Stimulated activated CD8-positive, alpha-beta memory T cell treated with anti-CD3 and anti-CD28 coated beads, Interleukin-15, amount 100 ng/mL, for 48 hours (primary cell): Measurements from ENCODE around the gene CELF5.
"Not testable (repeated sequence)": the region's sequence is repeated elsewhere in the genome, so short reads cannot be mapped to it uniquely, and the experiment has no call there.

Source experiments
- DNase-seq, 2 donors: peaks; one replicate each; pipeline ENCODE4 v3.0.0-alpha.2; 2020; ENCODE audit warnings: low read depth in 2 of 2

The CELF5 gene

DNA sequence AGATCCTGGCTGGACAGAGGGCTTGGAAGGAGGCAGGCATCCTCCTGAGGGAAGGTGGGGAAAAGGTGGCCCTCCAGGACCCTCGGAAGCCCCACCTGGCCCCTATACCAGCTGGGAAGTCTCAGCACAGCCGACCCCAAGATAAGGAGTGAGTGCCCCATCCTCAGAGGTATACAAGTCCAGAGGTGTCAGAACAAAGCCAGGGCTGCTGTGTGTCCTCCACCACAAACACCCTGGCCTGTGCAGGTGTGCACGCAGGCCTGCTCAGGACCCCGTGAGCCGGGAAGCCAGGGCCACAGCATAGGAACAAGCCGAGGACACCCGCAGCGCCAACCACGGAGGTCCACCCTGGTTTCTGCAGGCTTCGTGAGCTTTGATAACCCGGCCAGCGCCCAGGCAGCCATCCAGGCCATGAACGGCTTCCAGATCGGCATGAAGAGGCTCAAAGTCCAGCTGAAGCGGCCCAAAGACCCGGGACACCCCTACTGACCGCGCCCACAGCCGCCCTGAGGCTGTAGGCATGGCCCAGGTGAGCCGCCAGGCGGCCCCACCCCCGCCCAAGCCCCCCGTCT lies 68.6 kb downstream of the CELF5 start:
- no peak for DNase-seq

DNA sequence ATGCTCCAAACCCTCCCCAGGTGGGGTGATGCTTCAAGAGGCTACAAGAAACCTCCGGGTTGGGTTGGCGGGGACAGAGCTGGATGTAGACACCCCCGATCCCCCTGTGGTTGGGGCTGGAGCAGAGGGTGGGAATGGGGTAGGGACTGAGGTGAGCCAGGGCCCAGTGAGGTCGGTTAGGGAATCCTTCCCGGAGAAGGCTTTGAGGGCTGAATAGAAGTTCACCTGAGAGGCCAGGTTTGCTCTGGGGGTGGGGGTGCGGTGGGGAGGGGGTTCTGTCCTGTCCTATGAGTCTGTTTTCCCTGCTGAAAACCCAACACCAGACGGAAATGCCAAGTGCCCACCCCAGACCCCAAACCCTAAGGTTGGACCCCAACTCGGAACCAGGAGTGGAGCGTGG lies 69.1 kb downstream of the CELF5 start:
- no peak for DNase-seq

DNA sequence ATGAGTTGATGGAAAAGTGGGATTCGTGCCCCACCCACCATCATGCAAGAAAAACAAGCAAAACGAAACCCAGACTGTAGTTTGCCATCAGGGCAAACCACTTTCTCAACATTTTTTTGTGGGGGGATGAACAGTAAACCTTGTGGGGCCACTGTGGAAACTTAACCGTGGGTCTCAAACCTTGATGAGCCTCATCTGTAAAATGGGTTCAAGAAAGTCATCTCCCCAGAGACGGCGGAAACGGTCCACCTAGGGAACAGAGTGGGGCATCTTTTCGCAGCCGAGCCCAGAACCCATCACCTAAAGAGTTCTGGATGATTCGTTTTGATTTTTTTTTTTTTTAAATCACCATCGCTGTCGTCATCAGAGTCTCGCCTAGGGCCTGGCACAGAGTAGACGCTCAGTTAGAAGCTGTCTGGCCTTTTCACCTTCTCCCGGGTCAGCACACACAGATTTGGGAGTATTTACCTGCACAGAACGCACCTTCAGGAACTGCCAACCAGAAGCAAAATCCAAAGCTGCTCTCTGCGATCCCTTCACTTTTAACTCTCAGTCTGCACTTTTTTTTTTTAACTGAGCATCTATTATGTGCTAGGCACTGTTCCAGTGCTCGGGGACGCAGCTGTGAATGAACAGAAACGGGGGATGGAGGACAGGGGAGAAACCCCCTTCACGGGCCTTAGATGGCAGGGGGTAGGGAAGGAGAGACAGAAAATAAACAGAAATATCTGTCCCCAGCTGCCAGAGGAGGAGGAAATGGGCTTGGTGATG lies 69.8 kb downstream of the CELF5 start:
- DNase-seq: no peak

DNA sequence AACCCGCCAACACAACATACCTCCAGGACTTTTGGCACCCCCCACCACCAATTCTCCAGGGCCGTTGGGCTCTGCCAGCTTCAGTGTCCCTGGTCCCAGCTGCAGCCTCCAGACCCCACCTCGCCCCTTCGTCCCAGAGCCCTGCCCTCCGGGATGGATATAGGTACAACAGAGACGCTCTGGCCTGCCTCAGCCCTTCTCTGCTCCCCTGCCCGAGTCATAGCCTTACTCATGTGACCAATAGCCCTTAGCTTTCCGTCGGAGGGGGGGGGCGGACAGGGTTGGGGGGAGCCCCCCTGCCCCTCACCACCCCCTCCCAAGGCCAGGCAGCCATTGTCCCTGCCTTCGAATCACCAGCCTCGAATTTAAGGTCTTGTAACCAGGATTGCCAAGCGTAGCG lies 71.1 kb downstream of the CELF5 start:
- DNase-seq: no peak

DNA sequence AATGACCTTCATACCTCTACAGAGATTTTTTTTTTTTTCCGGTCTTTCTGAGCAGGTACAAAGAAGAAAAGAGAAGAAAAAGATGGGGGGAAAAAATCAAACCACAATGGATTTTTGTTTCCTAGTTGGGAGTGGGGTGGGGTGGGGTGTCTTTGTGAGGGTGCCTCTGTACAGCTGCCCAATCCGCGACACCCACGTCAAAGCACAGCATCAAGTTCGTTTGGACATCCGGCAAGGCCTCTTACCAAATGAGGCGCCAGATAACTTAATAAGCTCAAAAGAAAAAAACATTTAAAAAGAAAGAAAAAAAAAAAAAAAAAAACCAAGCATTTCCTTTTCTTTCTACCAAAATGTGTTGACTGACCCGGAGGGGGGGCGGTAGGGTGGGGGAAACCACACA lies 71.6 kb downstream of the CELF5 start:
- DNase-seq: no peak

DNA sequence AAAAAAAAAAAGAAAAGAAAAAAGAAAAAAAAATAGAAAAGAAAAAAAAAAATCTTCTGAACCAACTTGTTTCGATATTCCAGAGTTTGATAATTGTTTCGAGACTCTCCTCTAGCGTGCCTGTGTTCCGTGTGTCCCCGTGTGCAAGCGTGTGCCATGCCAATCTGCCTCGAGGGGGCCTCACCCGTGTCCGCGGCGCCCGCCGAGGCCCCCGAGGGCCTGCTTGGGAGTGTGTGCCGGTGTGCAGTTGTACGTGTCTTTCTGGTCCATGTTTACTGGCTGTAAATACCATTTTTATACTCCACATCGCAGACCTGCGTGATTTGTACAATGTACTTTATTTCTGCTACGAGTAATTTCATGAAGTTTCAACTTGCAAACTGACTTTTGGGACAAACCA lies 72.0 kb downstream of the CELF5 start:
- no peak for DNase-seq

DNA sequence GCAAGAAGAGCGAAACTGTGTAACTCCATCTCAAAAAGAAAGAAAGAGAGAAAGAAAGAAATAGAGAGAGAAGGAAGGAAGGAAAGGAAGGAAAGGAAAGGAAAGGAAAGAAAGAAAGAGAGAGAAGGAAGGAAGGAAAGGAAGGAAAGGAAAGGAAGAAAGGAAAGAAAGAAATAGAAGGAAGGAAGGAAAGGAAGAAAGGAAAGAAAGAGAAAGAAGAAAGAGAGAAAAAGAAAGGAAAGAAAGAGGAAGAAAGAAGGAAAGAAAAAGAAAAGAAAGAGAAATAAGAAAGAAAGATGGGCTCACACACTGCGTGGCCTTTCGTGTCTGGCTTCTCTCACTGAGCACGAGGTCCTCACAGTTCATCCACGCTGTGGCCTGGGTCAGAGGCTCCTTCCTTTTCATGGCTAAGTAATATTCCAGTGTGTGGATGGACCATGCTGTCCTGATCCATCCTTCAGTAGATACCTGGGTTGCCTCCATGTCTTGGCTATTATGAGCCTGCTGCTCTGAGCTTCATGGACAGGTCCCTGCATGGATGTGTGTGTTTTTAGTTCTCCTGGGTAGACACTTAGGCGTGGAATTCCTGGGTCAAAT lies 74.5 kb downstream of the CELF5 start:
- no peak for DNase-seq

DNA sequence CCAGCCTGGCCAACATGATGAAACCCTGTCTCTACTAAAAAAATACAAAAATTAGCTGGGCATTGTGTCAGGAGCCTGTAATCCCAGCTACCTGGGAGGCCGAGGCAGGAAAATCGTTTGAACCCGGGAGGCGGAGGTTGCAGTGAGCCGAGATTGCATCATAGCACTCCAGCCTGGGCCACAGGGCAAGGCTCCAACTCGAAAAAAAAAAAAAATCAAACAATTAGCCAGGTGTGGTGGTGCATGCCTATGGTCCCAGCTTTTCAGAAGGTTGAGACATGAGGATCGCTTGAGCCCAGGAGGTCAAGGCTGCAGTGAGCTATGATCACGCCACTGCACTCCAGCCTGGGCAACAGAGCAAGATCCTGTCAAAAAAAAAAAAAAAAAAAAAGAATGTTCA lies 76.1 kb downstream of the CELF5 start:
- not testable (repeated sequence) for DNase-seq

DNA sequence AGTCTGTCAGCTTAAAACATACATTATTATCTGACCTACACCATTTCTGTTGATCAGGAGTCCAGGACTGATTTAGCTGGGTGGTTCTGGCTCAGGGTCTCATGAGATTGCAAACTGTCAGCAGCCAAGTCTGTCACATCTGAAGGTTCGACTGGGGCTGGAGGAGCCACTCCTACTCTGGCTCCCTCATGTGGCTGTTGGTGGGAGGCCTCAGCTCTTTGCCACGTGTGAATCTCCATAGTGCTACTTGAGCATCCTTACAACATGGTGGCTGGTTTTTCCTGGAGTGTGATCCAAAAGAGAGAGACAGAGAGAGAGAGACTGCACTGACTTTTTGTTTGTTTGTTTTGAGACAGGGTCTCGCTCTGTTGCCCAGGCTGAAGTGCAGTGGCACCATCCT lies 78.3 kb downstream of the CELF5 start:
- no peak for DNase-seq

DNA sequence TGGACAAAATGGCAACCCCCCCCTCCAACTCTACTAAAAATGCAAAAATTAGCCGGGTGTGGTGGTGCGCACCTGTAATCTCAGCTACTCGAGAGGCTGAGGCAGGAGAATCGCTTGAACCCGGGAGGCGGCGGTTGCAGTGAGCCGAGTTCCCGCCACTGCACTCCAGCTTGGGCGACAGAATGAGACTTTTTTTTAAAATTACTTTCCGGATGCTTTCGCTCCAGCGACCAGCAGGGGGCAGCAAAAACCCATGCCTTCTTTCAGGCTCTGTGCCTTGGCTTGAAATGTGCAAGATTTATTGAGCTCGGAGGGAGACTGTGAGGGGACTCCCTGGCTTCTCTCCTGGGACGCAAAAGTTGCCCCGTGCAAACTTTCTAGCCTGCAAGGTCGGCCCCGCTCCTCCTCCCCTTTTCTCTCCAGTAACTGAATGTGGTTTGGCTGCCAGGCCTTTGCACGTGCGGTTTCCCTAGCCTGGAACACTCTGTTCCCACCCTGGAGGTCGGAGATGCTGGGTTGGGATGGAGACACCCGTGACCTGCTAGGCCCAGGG lies 80.5 kb downstream of the CELF5 start:
- DNase-seq: peak; percentile 46 to 47

DNA sequence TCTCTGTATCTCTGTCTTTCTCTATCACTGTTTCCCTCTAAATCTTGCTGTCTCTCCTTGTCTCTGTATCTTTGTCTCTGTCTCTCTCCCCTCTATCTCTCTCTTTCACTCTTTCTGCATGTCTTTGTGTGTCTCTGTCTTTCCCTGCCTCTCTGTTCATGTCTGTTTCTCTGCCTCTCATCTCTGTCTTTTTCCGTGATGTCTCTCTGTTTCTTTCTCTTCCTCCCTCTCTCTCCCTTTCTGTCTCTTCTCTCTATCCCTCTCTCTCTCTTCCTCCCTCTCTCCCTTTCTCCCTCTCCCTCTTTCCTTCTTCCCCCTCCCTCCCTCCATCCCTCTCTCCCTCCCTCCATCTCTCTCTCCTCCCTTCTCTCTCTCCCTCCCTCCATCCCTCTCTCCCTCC lies 85.3 kb downstream of the CELF5 start:
- DNase-seq: no peak

DNA sequence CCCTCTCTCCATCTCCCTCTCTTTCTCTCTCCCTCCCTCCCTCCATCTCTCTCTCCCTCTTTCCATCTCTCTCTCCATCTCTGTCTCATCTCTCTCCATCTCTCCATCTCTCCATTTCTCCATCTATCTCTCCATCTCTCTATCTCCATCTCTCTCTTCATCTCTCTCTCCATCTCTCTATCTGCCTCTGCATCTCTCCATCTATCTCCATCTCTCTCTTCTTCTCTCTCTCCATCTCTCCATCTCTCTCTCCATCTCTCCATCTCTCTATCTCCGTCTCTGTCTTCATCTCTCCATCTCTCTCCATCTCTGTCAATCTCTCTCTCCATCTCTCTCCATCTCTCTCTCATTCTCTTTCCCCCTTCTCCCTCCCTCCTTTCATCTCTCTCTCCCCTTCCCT lies 85.8 kb downstream of the CELF5 start:
- no peak for DNase-seq

DNA sequence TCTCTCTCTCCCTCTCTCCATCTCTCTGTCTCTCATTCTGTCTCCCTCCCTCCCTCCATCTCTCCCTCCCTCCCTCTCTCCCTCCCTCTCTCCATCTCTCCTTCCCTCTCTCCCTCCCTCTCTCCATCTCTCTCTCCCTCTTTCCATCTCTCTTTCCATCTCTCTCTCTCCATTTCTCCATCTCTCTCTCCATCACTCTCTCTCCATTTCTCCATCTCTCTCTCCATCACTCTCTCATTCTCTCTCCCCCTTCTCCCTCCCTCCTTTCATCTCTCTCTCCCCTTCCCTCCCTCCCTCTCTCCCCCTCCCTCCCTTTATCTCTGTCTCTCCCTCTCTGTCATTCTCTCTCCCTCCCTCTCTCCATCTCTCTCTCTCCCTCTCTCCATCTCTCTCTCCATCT lies 86.2 kb downstream of the CELF5 start:
- no peak for DNase-seq

DNA sequence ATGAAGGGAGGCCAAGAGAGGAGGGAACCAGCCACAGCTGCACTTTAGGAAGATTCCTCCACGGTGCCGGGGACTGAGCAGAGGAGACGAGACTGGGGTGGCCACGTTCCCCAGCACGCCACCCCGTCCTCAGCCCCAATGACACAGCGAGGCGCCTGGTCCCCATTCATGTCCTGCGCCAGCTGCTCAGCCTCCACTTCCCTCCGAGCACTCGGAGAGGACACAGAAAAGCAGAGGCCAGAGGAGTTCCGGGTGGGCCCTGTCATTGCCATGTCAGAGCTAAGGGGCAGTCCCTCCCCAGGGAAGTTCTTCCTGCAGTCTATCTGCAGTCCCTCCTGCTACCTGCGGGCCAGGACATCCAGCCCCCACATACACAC lies 88.7 kb downstream of the CELF5 start:
- no peak for DNase-seq

DNA sequence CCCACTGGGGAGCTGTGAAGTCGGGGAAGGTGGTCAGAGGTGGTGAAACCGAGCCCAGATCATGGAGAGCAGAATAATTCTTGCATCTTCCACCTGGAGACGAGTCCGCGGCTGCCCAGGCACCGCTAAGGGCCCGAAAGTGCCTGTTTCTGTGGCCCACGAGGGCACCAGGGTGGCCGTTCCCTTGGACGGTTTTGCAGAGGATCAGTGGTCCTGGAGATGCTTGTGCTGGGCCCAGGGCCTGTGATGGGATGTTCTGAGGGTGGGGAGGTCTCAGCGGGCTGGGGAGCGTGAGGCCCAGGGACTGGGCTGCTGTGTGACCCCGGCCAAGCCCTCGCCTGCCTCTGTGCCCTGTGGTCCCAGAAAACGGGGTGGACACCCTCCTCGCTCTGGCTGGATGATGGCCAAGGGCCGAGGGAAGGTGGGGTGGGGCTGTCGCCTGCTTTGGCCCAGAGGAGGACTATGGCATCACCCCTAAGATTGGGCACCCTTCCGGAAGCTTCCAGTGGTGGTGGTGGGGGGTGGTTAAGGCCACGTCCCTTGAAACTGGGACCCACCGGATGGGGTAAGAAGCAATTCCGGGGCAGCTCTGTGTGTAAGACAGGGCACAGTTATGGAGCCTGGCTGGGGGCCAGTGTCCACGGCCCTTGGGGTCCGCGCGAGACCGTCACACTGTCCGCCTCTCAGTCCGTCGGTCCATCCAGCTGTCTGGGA lies 90.7 kb downstream of the CELF5 start:
- no peak for DNase-seq

DNA sequence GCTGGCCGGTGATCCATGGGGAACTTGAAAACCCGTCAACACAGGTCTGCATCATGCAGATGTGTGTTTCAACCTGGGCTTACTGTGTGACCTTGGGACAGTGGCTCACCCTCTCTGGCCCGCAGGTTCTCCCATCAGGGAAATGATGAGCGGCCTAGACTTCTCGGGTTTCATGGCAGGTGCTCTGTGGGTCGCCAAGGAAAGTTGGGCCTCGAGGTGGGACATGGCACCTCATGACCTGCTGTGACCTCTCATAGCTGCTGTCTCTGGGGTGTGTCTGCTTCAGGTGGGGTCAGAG lies 91.2 kb downstream of the CELF5 start:
- DNase-seq: no peak

DNA sequence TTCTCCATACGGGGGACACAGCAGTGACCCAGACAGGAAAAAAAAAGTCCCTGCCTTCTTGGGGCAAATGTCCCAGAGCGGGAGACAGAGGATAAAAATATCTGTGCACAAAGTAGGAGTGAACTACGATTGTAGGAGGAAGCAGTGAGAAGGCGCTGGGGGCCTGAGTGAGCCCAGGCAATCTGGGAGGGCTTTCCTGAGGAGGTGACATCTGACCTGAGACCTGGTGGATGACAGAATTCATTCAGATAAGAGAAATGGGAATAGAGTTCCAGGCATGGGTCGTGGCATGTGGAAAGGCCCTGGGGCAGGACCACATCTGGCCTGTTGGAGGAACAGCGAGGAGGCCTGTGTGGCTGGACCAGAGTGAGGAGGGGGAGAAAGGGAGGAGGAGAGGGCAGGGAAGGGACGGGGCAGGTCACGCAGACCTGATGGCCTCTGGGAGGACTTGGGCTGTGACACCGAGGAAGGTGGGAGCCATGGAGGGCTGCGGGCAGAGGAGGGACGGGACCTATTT lies 91.7 kb downstream of the CELF5 start:
- DNase-seq: no peak

DNA sequence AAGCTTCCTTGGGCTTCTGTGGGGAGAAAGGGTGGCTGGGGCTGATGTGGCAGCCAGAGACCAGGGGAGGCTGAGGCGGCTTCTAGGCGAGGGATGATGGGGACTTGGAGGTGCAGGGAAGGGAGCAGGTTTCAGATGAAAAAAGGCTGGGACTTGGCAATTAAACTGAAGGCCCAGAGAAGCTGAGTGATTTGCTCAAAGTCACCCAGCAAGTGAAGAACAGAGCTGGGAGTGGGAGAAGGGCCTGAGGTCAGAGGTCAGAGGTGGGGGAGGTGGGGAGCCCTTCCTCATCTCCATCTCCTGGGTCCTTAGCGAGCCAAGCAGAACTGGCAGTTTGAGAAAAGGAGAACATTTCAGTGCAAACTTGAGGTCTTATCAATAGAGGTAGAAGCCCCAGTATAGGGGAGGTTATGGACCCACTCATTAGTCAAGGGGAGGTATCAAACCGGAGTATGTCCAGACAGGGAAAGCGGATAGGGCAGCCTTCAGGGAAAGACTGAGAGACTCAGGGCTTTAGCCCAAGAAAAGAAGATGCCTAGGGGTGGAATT lies 92.3 kb downstream of the CELF5 start:
- DNase-seq: no peak

DNA sequence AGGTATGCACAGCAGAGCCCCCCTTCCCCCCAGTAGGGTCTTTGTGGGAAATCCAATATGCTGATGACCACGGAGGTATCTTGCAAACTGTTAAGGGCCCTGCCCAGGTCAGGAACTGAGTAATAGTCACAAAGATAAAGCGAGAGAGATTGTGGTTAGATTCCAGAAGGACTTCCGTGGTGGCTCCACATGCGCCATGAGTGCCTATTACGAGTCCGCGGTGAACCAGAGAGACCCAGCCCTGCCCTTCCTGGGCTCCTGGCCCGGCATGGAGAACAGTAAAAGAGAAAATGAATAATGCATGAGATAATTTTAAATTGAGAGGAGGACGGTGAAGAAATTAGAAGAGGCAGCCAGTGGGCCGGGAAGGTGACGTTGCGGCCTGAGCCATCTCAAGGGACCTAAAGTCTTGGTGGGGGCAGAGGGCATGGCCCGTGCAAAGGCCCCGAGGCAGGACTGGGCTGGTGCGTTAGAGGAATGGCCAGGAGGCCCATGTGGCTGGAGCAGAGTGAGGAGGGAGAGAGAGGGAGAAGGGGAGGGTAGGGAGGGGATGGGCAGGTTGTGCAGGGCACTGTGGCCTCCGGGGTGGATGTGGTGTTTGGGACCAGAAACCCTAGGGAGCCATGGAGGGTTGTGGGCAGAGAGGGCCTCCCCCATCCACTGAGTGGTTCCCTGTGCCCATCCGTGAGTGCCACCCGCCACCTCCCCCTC lies 95.3 kb downstream of the CELF5 start:
- DNase-seq: no peak

DNA sequence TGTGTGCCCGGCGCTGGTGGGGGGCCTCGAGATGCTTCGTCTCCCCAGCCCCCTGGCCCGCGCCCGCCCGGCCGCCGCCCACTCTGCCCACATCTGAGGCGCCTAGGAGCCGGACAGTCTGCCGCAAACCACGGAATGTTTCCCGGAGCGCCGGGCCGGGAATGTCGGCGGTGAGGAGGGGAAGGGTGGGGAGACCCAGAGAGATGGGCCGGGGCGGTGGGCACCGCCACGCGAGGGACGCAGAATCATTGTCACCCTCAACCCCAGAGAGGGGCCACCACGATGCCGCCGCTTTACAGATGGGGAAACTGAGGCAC lies 95.9 kb downstream of the CELF5 start:
- DNase-seq: no peak

DNA sequence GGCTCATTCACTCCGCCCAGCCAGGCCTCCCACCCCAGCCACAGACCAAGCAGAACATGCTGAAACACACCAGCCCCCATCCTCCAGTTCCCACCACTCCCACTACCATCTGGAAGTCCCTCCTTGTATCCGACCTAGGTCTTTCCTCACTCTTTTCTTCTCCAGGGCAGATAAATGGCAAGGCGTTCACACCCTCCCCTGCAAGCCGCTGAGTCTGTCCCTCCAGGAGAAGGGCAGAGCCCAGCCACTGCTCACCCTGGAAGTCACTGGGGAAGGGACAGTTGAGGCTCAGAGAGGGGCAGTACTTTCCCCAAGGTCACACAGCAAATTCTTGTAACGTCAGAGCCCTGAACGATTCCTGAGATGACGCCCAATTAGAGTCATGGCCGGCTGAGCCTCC lies 96.4 kb downstream of the CELF5 start:
- DNase-seq: no peak

DNA sequence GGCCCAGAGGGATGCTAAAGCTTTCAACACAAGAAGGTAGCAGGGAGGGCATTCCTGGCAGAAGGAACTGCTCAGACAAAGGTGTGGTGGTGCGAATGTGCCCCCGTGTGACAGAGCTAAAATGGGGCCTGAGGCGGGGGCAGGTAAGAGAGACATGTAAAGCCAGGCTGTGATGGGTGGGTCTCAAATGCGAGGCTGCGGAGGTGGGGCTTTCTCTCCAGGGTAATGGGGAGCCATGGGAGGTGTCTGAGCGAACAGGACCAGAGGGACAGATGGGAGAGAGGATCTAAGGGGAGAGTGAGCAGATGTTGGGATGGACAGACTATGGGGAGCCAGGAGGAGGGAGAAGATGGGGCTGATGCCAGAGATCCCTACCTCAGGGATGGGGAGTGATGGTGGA lies 97.2 kb downstream of the CELF5 start:
- DNase-seq: no peak
